HepG2 (cell line): ENCODE measurements around the gene PDE4C. TPM values are rescaled to one million over a fixed set of nuclear protein-coding genes. Genes with fewer than 3 reads are reported as not detected.

Experiments used
- ARNTL ChIP-seq: sonication (generic); formaldehyde crosslinking; IDR thresholded peaks from 2 replicates; pipeline ENCODE4 v1.4.0; 2020; ENCODE audit warnings: mild to moderate bottlenecking, missing genetic modification reagents
- CBX5 ChIP-seq: sonication (generic); formaldehyde crosslinking; IDR thresholded peaks from 2 replicates; pipeline ENCODE4 v1.4.0; 2020; ENCODE audit warnings: missing genetic modification reagents, borderline replicate concordance
- CHD2 ChIP-seq: IDR thresholded peaks from 2 replicates; pipeline ENCODE4 v1.6.1; 2011; ENCODE audit warnings: low read depth, low read length, improper control_type of control experiment
- FLYWCH1 ChIP-seq: sonication (generic); formaldehyde crosslinking; IDR thresholded peaks from 2 replicates; pipeline ENCODE4 v1.8.1; 2023; ENCODE audit warnings: mild to moderate bottlenecking, missing genetic modification reagents
- HMG20A ChIP-seq: IDR thresholded peaks from 2 replicates; pipeline ENCODE4 v1.6.1; 2016; ENCODE audit warnings: borderline replicate concordance
- HMGA1 ChIP-seq: sonication (generic); formaldehyde crosslinking; conservative IDR thresholded peaks from 2 replicates; pipeline ENCODE4 v1.4.0; 2020; ENCODE audit warnings: missing genetic modification reagents
- KLF12 ChIP-seq: sonication (generic); formaldehyde crosslinking; IDR thresholded peaks from 2 replicates; pipeline ENCODE4 v1.4.0; 2020; ENCODE audit warnings: missing genetic modification reagents, borderline replicate concordance
- RORA ChIP-seq: sonication (generic); formaldehyde crosslinking; IDR thresholded peaks from 2 replicates; pipeline ENCODE4 v1.5.0; 2020; ENCODE audit warnings: mild to moderate bottlenecking, missing genetic modification reagents, moderate library complexity
- SIN3A ChIP-seq: IDR thresholded peaks from 2 replicates; pipeline ENCODE4 v1.6.1; 2011; ENCODE audit warnings: low read depth, mild to moderate bottlenecking, control low read depth, low read length, borderline replicate concordance
- SOX6 ChIP-seq, 2 experiments: fragments of 450-650 bp in 1 of 2; sonication (generic) in 1 of 2; formaldehyde crosslinking in 1 of 2; IDR thresholded peaks; 2 replicates each; pipeline versions ENCODE4 v1.4.0 to v1.6.1; 2017 to 2020; ENCODE audit warnings: antibody characterized with exemption in 1 of 2, mild to moderate bottlenecking in 1 of 2, missing genetic modification reagents in 1 of 2
- SP2 ChIP-seq: sonication (generic); formaldehyde crosslinking; IDR thresholded peaks from 2 replicates; pipeline ENCODE4 v1.5.1; 2020; ENCODE audit warnings: mild to moderate bottlenecking, missing genetic modification reagents
- SRSF4 ChIP-seq: fragments of 200-400 bp; formaldehyde crosslinking; IDR thresholded peaks from one replicate; pipeline ENCODE4 v1.6.1; 2018; ENCODE audit warnings: mild to moderate bottlenecking, low read depth, low read length, moderate library complexity; ENCODE audit not compliant: poor library complexity, severe bottlenecking
- SRY ChIP-seq: sonication (generic); formaldehyde crosslinking; IDR thresholded peaks from 2 replicates; pipeline ENCODE4 v1.8.0; 2022; ENCODE audit warnings: mild to moderate bottlenecking, missing genetic modification reagents
- TAF15 ChIP-seq: fragments of 200-400 bp; formaldehyde crosslinking; IDR thresholded peaks from one replicate; pipeline ENCODE4 v1.6.1; 2018; ENCODE audit warnings: mild to moderate bottlenecking, low read depth, low read length; ENCODE audit not compliant: poor library complexity, severe bottlenecking
- TBX3 ChIP-seq: fragments of 450-650 bp; IDR thresholded peaks from 2 replicates; pipeline ENCODE4 v1.6.1; 2017; ENCODE audit warnings: antibody characterized with exemption, mild to moderate bottlenecking, inconsistent platforms, borderline replicate concordance
- ZBTB8A ChIP-seq: sonication (generic); formaldehyde crosslinking; IDR thresholded peaks from 2 replicates; pipeline ENCODE4 v1.4.0; 2020; ENCODE audit warnings: mild to moderate bottlenecking, low read depth, missing genetic modification reagents, borderline replicate concordance
- ZNF207 ChIP-seq: fragments of 450-650 bp; IDR thresholded peaks from 2 replicates; pipeline ENCODE4 v1.6.1; 2016; ENCODE audit warnings: antibody characterized with exemption, borderline replicate concordance
- ZNF329 ChIP-seq: sonication (generic); formaldehyde crosslinking; IDR thresholded peaks from 2 replicates; pipeline ENCODE4 v1.9.0; 2021; ENCODE audit warnings: low read depth, mild to moderate bottlenecking, missing genetic modification reagents
- ZNF441 ChIP-seq: sonication (generic); formaldehyde crosslinking; IDR thresholded peaks from 2 replicates; pipeline ENCODE4 v1.7.0; 2021; ENCODE audit warnings: missing genetic modification reagents, borderline replicate concordance
- ZNF589 ChIP-seq: sonication (generic); formaldehyde crosslinking; conservative IDR thresholded peaks from 2 replicates; pipeline ENCODE4 v1.8.0; 2022; ENCODE audit warnings: mild to moderate bottlenecking, moderate library complexity, missing genetic modification reagents
- ZNF607 ChIP-seq: sonication (generic); formaldehyde crosslinking; IDR thresholded peaks from 2 replicates; pipeline ENCODE4 v1.5.1; 2020; ENCODE audit warnings: missing genetic modification reagents, mild to moderate bottlenecking, borderline replicate concordance
- ZNF788 ChIP-seq: sonication (generic); formaldehyde crosslinking; IDR thresholded peaks from 2 replicates; pipeline ENCODE4 v1.5.0; 2020; ENCODE audit warnings: mild to moderate bottlenecking, missing genetic modification reagents, borderline replicate concordance
- ZNF841 ChIP-seq: sonication (generic); formaldehyde crosslinking; IDR thresholded peaks from 2 replicates; pipeline ENCODE4 v1.8.1; 2023; ENCODE audit warnings: missing genetic modification reagents, borderline replicate concordance
- ZSCAN21 ChIP-seq: sonication (generic); formaldehyde crosslinking; IDR thresholded peaks from 2 replicates; pipeline ENCODE4 v1.8.0; 2022; ENCODE audit warnings: mild to moderate bottlenecking, missing genetic modification reagents, moderate library complexity, borderline replicate concordance
- polyA plus RNA-seq, 8 experiments: library from polyadenylated mRNA; depleted of rRNA in 3 of 8; stranded (reverse) in 7 of 8; unstranded in 1 of 8; fragments of >200 nt; fragmentation: Illumina TruSeq in 4 of 8; extraction: Trizol in 4 of 8; gene quantifications; 2 replicates each; pipeline versions ENCODE4 v1.2.1 to v1.2.3, GENCODE V29; 2011 to 2016; ENCODE audit warnings: low read depth in 4 of 8, missing spikeins in 1 of 8, mixed read lengths in 1 of 8; ENCODE audit not compliant: insufficient read depth in 1 of 8
- total RNA-seq, 5 experiments: library from RNA; depleted of rRNA; stranded (reverse); fragments of >200 nt; fragmentation: Illumina TruSeq; extraction: Trizol; gene quantifications; 2 replicates each; pipeline ENCODE4 v1.2.3, GENCODE V29; 2016; ENCODE audit warnings: low read depth in 1 of 5
- TF ChIP-seq, protein P1 (sequence below), 2 experiments: fragments of 450-650 bp in 1 of 2; sonication (generic) in 1 of 2; formaldehyde crosslinking; IDR thresholded peaks; 2 replicates each; pipeline versions ENCODE4 v1.5.0 to v1.8.0; 2020 to 2022; ENCODE audit warnings: mild to moderate bottlenecking in 1 of 2, missing genetic modification reagents in 1 of 2
- TF ChIP-seq, protein P2 (sequence below): sonication (generic); formaldehyde crosslinking; IDR thresholded peaks from 2 replicates; pipeline ENCODE4 v1.4.0; 2020; ENCODE audit warnings: missing genetic modification reagents
- TF ChIP-seq, protein P3 (sequence below): sonication (generic); formaldehyde crosslinking; IDR thresholded peaks from 2 replicates; pipeline ENCODE4 v1.8.0; 2022; ENCODE audit warnings: mild to moderate bottlenecking, missing genetic modification reagents, moderate library complexity

Gene PDE4C
- total and polyA plus RNA-seq, 2 of the 13 experiments (the other 11 are each of a cell fraction or from before 2014, with no cell fraction given) = 1.4 to 14.0 TPM

DNA sequence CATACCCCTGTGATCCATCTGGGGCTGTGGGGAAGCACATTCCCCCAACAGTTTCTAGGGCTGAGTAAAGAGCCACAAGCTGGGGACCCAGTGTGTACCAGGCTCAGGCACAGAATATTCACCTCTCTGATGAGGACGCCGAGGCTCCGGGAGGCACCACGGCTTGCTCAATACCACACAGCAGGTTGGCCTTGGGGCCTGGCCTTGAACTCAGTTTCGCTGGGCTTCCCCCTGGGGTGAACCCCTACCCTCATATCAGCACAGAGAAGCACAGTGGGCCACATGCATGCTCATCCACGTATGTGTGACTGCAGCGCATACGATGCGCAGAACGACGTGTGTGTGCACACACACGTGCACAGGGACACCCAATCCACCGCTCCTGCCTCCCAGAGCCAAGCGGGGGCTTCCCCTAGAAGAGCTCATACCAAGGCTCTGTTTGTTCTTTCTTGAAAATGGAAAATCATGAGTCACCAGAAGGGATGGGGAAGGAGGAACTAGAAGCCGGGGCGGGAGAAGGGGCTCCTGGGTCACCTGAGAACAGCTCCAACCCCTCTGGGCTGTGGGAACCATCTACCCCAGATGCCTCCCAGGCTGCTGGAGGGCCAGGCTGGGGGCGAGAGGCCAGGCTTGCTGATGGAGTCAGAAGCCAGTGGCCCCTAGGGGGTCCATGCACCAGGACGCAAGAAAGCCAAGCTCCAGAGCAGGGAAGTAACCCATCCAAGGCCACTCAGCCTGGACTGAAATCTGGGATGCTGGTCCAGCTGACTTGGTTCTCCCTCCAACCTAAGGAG is 4.9 kb upstream of the PDE4C start (continued):
- TF ChIP-seq SOX6 (IDR thresholded peaks at IDR 0.05) = no peak
- 0 out of 2 replicates have a peak, but pooled peaks have one; percentile 19 for TF ChIP-seq SOX6 (CRISPR knock-in tag; IDR thresholded peaks at IDR 0.05)
- no peak for TF ChIP-seq ZNF589
- TF ChIP-seq ARNTL (CRISPR knock-in tag) = no peak
- no peak for TF ChIP-seq SRY
- TF ChIP-seq, protein P1, sequence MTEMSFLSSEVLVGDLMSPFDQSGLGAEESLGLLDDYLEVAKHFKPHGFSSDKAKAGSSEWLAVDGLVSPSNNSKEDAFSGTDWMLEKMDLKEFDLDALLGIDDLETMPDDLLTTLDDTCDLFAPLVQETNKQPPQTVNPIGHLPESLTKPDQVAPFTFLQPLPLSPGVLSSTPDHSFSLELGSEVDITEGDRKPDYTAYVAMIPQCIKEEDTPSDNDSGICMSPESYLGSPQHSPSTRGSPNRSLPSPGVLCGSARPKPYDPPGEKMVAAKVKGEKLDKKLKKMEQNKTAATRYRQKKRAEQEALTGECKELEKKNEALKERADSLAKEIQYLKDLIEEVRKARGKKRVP (CRISPR knock-in tag; IDR thresholded peaks at IDR 0.05) = no peak
- TF ChIP-seq ZNF607 = no peak
- TF ChIP-seq CBX5 (CRISPR knock-in tag) = no peak
- no peak for TF ChIP-seq TAF15
- no peak for TF ChIP-seq ZNF207
- TF ChIP-seq ZBTB8A (CRISPR knock-in tag) = no peak
- no peak for TF ChIP-seq RORA (CRISPR knock-in tag)
- no peak for TF ChIP-seq SP2 (CRISPR knock-in tag)
- no peak for TF ChIP-seq HMGA1
- TF ChIP-seq, protein P2, sequence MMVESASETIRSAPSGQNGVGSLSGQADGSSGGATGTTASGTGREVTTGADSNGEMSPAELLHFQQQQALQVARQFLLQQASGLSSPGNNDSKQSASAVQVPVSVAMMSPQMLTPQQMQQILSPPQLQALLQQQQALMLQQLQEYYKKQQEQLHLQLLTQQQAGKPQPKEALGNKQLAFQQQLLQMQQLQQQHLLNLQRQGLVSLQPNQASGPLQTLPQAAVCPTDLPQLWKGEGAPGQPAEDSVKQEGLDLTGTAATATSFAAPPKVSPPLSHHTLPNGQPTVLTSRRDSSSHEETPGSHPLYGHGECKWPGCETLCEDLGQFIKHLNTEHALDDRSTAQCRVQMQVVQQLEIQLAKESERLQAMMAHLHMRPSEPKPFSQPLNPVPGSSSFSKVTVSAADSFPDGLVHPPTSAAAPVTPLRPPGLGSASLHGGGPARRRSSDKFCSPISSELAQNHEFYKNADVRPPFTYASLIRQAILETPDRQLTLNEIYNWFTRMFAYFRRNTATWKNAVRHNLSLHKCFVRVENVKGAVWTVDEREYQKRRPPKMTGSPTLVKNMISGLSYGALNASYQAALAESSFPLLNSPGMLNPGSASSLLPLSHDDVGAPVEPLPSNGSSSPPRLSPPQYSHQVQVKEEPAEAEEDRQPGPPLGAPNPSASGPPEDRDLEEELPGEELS (CRISPR knock-in tag) = 0 out of 2 replicates have a peak, but pooled peaks have one; percentile 11
- TF ChIP-seq SRSF4 = no peak
- TF ChIP-seq ZNF441 (CRISPR knock-in tag) = no peak
- TF ChIP-seq FLYWCH1 (CRISPR knock-in tag) = no peak
- TF ChIP-seq, protein P3, sequence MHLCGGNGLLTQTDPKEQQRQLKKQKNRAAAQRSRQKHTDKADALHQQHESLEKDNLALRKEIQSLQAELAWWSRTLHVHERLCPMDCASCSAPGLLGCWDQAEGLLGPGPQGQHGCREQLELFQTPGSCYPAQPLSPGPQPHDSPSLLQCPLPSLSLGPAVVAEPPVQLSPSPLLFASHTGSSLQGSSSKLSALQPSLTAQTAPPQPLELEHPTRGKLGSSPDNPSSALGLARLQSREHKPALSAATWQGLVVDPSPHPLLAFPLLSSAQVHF (CRISPR knock-in tag) = no peak
- TF ChIP-seq ZNF841 (CRISPR knock-in tag) = no peak
- no peak for TF ChIP-seq CHD2
- TF ChIP-seq ZNF329 (CRISPR knock-in tag) = no peak
- no peak for TF ChIP-seq KLF12 (CRISPR knock-in tag)
- TF ChIP-seq HMG20A (CRISPR knock-in tag) = 0 out of 2 replicates have a peak, but pooled peaks have one; percentile 26
- TF ChIP-seq ZSCAN21 (CRISPR knock-in tag) = no peak
- no peak for TF ChIP-seq ZNF788 (CRISPR knock-in tag)
- no peak for TF ChIP-seq TBX3
- no peak for TF ChIP-seq SIN3A
